HG02763 (cell line): Measurements from ENCODE around the gene UBASH3A.

ENCODE experiments used
- ATAC-seq: cut with Tn5 transposase; IDR thresholded peaks from one replicate; pipeline ENCODE4 v1.9.1; 2021; ENCODE audit warnings: mild to moderate bottlenecking, moderate library complexity; ENCODE audit not compliant: unreplicated experiment

The UBASH3A gene

GRCh38 chr21:42374864-42375499, 28.7 kb upstream of the UBASH3A start:
- no peak for ATAC-seq

- ATAC-seq = no peak
These were observed 28.2 kb upstream of the UBASH3A start for GRCh38 chr21:42375506-42375905.

DNA sequence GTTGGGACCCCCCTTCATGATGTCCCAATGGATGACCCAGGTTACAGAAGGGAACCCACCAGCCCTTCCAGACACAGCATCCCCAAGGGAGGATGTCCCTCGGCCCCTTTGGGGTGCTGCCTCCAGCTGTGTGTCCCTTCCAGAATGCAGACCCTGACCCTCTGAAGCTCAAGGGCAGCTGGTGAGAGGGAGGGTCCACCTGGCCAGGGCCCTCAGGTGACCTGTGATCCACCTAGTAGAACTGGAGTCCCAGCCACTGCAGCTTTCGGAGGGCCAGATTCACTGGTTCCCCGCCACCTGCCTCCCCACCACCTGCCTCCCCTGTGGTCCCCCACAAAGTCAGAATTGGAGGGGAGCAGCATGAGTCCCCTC, 27.8 kb upstream of the UBASH3A start:
- ATAC-seq = no peak

DNA sequence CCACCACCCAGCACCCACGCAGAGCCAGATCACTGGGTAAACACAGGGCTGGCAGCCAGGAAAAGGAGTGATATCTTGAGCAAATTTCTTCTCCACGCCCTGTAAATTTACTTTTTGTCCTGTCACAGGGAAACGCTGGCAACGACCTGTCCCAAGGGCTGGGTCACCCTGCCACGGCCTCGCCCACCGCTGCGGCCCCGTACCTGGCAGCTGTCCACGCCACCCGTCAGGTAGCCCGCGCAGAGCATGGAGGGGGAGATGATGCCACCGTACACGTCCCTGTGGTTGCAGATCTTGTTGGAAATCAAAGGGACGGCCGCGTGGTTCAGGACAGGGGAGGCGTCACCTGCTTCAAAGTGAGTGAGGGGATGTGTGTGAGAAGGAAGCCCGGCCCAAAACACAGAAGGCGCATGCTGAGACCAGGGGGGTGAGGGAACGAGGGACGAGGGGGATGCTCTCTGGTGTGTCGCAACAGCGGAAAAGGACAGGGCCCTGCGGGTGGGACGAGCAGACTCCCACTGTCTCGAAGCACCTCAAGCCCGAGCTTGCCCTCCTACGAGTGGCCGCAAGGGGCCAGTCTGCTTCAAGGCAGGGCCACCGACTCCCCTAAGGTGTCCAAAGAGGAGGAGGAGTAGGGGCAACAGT, 27.2 kb upstream of the UBASH3A start:
- ATAC-seq = no peak

DNA sequence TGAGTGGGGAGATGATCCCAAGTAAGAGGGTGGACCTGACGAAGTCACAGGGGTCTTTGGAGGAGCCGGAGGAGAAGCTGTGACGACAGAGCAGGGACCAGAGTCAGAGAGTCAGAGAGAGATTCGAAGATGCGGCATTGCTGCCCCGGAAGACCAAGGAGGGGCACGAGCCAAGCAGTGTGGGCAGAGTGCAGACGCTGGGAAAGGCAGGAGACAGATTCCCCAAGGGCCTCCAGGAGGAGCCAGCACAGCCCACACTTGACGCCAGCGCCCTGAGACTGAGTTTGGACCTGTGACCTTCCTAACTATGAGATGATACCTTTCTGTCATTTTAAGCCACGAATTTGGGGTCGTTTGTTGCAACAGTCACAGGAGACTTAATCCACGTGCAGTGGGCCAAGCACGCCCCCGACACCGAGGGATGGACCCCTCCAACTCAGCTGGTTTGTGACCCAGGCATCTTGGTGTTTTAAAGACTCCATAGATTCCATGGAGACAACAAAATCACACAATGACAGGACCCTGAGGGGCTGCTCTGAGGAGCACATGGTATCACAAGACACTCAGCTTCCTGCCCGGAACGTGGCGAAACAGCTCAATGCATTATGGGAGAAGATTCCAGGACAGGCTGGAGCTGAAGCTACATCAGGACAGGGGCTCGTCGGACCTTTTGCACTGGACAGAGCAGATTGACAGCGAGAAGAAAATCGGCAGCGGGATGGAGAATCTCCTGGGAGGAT, 26.3 kb upstream of the UBASH3A start:
- ATAC-seq = no peak

GRCh38 chr21:42377951-42378340, 25.8 kb upstream of the UBASH3A start:
- ATAC-seq = no peak

DNA sequence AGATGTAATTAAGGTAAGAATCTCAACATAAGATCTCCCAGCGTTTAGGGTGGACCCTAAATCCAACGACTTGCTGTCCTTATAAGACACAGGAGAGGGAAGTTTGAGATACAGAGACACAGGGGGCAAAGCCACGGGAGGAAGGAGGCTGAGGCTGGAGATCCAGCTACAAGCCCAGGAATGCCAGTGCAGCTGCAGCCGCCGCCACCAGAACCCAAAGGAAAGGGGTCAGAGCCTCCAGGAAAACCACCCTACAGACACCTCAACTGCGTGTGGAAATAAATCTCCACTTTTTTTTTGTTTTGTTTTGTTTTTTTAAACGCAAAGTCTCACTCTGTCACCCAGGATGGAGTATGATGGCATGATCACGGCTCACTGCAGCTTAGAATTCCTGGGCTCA, 25.3 kb upstream of the UBASH3A start:
- ATAC-seq = no peak

GRCh38 chr21:42379426-42380215, 24.1 kb upstream of the UBASH3A start:
- no peak for ATAC-seq

DNA sequence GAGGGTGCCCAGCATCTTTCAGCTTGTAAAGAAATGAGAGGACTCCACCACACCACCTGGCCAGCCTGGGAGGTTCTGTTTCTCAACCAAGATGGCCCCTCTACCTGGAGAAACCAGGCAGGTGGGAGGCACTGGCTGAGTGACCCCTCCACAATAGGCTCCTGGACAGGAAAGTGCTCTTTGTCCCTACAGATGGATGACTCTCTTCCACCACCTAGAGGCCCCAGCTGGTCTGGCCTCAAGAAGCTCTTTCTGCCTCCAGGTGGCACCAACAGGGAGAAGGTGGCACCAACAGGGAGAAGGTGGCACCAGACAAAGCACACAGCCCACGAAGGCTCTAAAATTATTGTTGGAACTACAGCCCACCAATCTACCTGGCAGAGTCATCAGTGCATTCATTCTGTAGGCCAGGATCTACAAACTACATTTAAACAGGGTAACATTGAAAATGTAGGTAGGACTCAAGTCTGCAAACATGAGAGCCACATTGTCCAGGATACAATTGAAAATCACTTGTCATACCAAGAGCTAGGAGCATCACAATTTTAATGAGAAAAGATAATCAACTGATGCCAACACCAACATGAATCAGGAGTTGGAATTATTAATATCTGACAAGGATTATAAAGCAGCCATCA, 22.2 kb upstream of the UBASH3A start:
- ATAC-seq = no peak

GRCh38 chr21:42382915-42383314, 20.8 kb upstream of the UBASH3A start:
- ATAC-seq = no peak

- ATAC-seq = no peak
These were observed 20.4 kb upstream of the UBASH3A start for GRCh38 chr21:42383331-42383730.

GRCh38 chr21:42384156-42384945, 19.4 kb upstream of the UBASH3A start:
- no peak for ATAC-seq

- ATAC-seq = no peak
These were observed 18.7 kb upstream of the UBASH3A start for GRCh38 chr21:42384989-42385388.

DNA sequence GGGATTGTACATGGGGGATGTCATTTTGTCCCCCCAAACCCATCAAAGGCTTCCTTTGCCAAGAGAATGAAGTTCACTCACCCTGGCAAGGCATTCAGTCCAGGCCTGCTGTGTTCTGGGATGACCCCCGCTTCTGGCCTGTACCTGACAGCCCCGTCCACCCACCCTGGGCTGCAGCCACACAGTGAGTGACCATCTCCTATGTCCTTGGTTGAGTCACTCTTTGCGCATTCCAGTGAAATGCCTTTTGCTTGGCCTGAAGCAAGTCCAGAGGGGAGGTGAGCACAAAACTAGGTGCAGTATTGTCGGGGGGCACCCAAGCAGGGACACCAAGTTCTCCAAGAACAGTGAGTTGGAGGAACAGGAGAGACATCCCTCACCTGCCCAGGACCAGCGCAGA, 18.1 kb upstream of the UBASH3A start:
- ATAC-seq = no peak

- no peak for ATAC-seq
These were observed 17.6 kb upstream of the UBASH3A start for GRCh38 chr21:42386034-42386591.

GRCh38 chr21:42387164-42387563, 16.5 kb upstream of the UBASH3A start:
- ATAC-seq = no peak

GRCh38 chr21:42387843-42388340, 15.8 kb upstream of the UBASH3A start:
- no peak for ATAC-seq

GRCh38 chr21:42388740-42389448, 14.8 kb upstream of the UBASH3A start:
- ATAC-seq = no peak

- no peak for ATAC-seq
These were observed 14.3 kb upstream of the UBASH3A start for GRCh38 chr21:42389449-42389835.
